B cell (primary cell): ENCODE measurements around the gene SLIRP. TPM values are rescaled to one million over a fixed set of nuclear protein-coding genes. Genes with fewer than 3 reads are reported as not detected.

Source experiments
- ATAC-seq: fragments of 200-7000 bp; cut with Tn5 transposase; one replicate; pipeline ENCODE4 v1.10.0; 2021; ENCODE audit warnings: low read depth, mild to moderate bottlenecking, moderate number of reproducible peaks, moderate library complexity
- CTCF ChIA-PET: fragments of 350-600 bp; sonication (Branson Sonifier 250); formaldehyde crosslinking; loops from one replicate; lab custom pipeline; 2021; ENCODE audit warnings: antibody characterized with exemption, inconsistent platforms; lab: Charles Lee
- POLR2A ChIA-PET: fragments of 350-600 bp; sonication (Branson Sonifier 250); formaldehyde crosslinking; loops from one replicate; lab custom pipeline; 2021; ENCODE audit warnings: antibody characterized with exemption; lab: Charles Lee
- DNase-seq: peaks from one replicate; pipeline ENCODE4 v3.0.0; 2013
- H2AFZ ChIP-seq: 2 replicates; pipeline ENCODE4 v1.6.1; 2012; ENCODE audit warnings: mild to moderate bottlenecking, low read depth, low read length; ENCODE audit not compliant: insufficient read depth, poor library complexity, severe bottlenecking
- H3K27ac ChIP-seq, 2 donors: 1 replicate in 1 of 2; 2 replicates in 1 of 2; pipeline ENCODE4 v1.5.1; 2012 to 2013; ENCODE audit warnings: low read length in 2 of 2, mild to moderate bottlenecking in 2 of 2, moderate library complexity in 1 of 2
- H3K27me3 ChIP-seq, 4 experiments: fragments of 200-600 bp in 1 of 4; sonication (generic) in 1 of 4; replicated peaks in 1 of 4; 1 replicate in 2 of 4; 2 replicates in 2 of 4; pipeline versions ENCODE4 v1.6.1 to v1.7.0; 2013 to 2016; ENCODE audit warnings: low read length in 3 of 4, mild to moderate bottlenecking in 2 of 4, mixed read lengths in 1 of 4, moderate library complexity in 1 of 4; ENCODE audit not compliant: insufficient read depth in 4 of 4, control insufficient read depth in 3 of 4; ENCODE audit errors: control extremely low read depth in 1 of 4
- H3K36me3 ChIP-seq, 2 experiments: replicated peaks in 1 of 2; 1 replicate in 1 of 2; 2 replicates in 1 of 2; pipeline versions ENCODE4 v1.6.1 to v1.7.1; 2013; ENCODE audit warnings: low read length in 1 of 2; ENCODE audit not compliant: insufficient read depth in 2 of 2, control insufficient read depth in 1 of 2; ENCODE audit errors: control extremely low read depth in 1 of 2, extremely low read depth in 1 of 2
- H3K4me1 ChIP-seq, 2 donors: fragments of 200-600 bp in 1 of 2; sonication (generic) in 1 of 2; 1 replicate in 1 of 2; 2 replicates in 1 of 2; pipeline versions ENCODE4 v1.5.1 to v1.6.1; 2013 to 2017; ENCODE audit warnings: low read length in 2 of 2; ENCODE audit not compliant: control insufficient read depth in 2 of 2, insufficient read depth in 2 of 2
- H3K4me2 ChIP-seq: replicated peaks from 2 replicates; pipeline ENCODE3; 2012; ENCODE audit warnings: mild to moderate bottlenecking, low read depth, low read length; ENCODE audit not compliant: poor library complexity, severe bottlenecking
- H3K4me3 ChIP-seq, 5 experiments: fragments of 200-600 bp in 1 of 5; sonication (generic) in 1 of 5; 1 replicate in 3 of 5; 2 replicates in 2 of 5; pipeline versions ENCODE4 v1.5.1 to v1.7.0; 2011 to 2016; ENCODE audit warnings: low read length in 4 of 5, mild to moderate bottlenecking in 4 of 5, low read depth in 2 of 5, control low read depth in 1 of 5, moderate library complexity in 1 of 5; ENCODE audit not compliant: insufficient read depth in 1 of 5; ENCODE audit errors: control extremely low read depth in 1 of 5, extremely low read depth in 1 of 5
- H3K79me2 ChIP-seq: fragments of 200-600 bp; sonication (generic); one replicate; pipeline ENCODE4 v1.6.0; 2016; ENCODE audit warnings: low read length; ENCODE audit not compliant: control insufficient read depth, insufficient read depth
- H3K9ac ChIP-seq: fragments of 200-600 bp; sonication (generic); 2 replicates; pipeline ENCODE4 v1.6.1; 2017; ENCODE audit warnings: mild to moderate bottlenecking, low read length, moderate library complexity
- H3K9me3 ChIP-seq, 3 donors: one replicate each; pipeline versions ENCODE4 v1.6.1 to v1.7.1; 2013; ENCODE audit warnings: low read length in 2 of 3; ENCODE audit not compliant: control insufficient read depth in 2 of 3, insufficient read depth in 1 of 3; ENCODE audit errors: control extremely low read depth in 1 of 3
- H4K20me1 ChIP-seq: 2 replicates; pipeline ENCODE4 v1.6.0; 2012; ENCODE audit warnings: mild to moderate bottlenecking, low read length; ENCODE audit not compliant: insufficient read depth, control insufficient read depth, poor library complexity, severe bottlenecking
- H3K27ac Mint-ChIP-seq: one replicate; pipeline ENCODE4 v1.8.0; 2021; ENCODE audit warnings: mixed read lengths
- H3K27me3 Mint-ChIP-seq: one replicate; pipeline ENCODE4 v1.8.0; 2021; ENCODE audit warnings: mixed read lengths
- H3K4me1 Mint-ChIP-seq: one replicate; pipeline ENCODE4 v1.8.0; 2021; ENCODE audit warnings: mixed read lengths
- H3K4me3 Mint-ChIP-seq: one replicate; pipeline ENCODE4 v1.8.0; 2021; ENCODE audit warnings: mixed read lengths
- H3K9me3 Mint-ChIP-seq: one replicate; pipeline ENCODE4 v1.8.0; 2022; ENCODE audit warnings: mixed read lengths; ENCODE audit not compliant: insufficient read depth
- CTCF ChIP-seq: fragments of 200-600 bp; IDR thresholded peaks from one replicate; pipeline ENCODE4 v1.8.0; 2022; ENCODE audit warnings: antibody characterized with exemption, mild to moderate bottlenecking
- EZH2 ChIP-seq: IDR thresholded peaks from 2 replicates; pipeline ENCODE4 v1.6.1; 2012; ENCODE audit warnings: borderline replicate concordance, low read depth, mild to moderate bottlenecking, moderate library complexity, low read length; ENCODE audit not compliant: insufficient read depth, poor library complexity, severe bottlenecking
- WGBS: methylation state at CpG from one replicate; pipeline ENCODE4 v1.1.5; 2013; ENCODE audit warnings: missing lambda C conversion rate; ENCODE audit not compliant: insufficient coverage; 5-methylcytosine and 5-hydroxymethylcytosine counted together
- intact Hi-C: fragments of 100-400 bp; cut with micrococcal nuclease; formaldehyde crosslinking; loops from one replicate; pipeline ENCODE4 v1.10.0; 2022
- polyA plus RNA-seq: library from polyadenylated mRNA; depleted of rRNA; stranded (reverse); fragments of >200 nt; gene quantifications from 2 replicates; pipeline ENCODE4 v1.2.3, GENCODE V29; 2012
- total RNA-seq, 2 donors: library from RNA; stranded (reverse); fragments of 120-200 nt in 1 of 2; gene quantifications; 1 replicate in 1 of 2; 2 replicates in 1 of 2; pipeline versions ENCODE4 v1.2.3 to v1.2.4, GENCODE V29; 2013 to 2022

Gene SLIRP
- total and polyA plus RNA-seq, 2 donors (not counting 1 experiment from before 2014, with no cell fraction given) = 33.8 to 36.7 TPM

DNA sequence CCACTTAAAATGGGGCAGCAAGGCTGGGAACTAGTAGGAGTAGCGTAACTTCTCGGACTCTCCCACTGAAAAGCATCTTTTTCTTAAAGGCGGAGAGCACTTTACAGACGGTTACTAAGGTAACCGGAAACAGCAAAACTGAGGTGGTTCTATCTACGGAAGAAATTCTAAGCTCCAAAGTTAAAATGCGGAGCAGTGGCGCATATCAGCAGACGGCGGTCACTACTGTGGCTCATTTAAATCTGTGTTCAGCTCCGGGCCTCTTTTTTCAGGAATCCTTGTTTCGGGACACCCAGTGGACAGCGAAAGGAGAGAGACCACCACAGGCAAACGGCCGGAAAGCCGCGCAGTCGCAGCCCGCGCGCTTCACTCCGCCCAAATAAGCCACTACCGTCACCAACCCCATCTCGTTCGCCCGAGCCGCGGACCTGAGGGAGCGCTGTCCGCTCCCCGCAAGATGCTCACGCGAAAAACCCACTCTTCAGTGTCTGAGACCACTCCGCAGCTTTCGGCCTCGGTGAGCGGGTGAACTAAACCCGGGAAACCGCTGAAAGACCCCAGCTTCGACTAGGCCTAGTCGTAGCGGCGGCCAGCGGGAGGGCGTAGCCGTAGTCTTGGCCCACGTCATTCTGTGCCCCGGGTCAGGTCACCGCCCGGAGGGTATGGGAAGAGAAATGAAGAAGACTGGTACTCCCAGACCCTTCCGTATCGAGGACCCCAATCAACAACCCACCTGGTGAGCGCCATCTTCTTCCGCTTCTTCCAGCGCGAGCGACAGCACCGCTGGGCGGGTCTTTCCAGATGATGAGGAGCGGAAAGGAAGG is 52.7 kb downstream of the SLIRP start, which contains the start of gene SNW1:
Gene SNW1, minus strand, starts transcription at position 776 of the 824 bp plus-strand sequence. Its CDS starts 29 bp downstream, at position 747.
- WGBS = under 1% methylated on average over 54 of the region's 60 CpGs
- TF ChIP-seq CTCF = no peak
- no peak for TF ChIP-seq EZH2
- Histone ChIP-seq H2AFZ (peak within 1 kb of the TSS; percentile 88), H3K27ac (peak within 1 kb of the TSS; percentile 97), H3K9me3 (no peaks in the 10 kb centered on the region), H3K9ac (peak within 1 kb of the TSS; percentile 96), H3K27me3 (no peaks in the 10 kb centered on the region), H3K4me2 (peak within 1 kb of the TSS; percentile 86), H3K36me3 (peaks cover 0 to 13% of the 10 kb centered on the region in 2 experiments), H4K20me1 (peaks cover 39% of the 10 kb centered on the region), H3K4me3 (peak within 1 kb of the TSS; percentile 82 to 98 (median 92)), H3K4me1 (peaks cover 23 to 24% of the 10 kb centered on the region in 2 donors), H3K79me2 (peaks cover 53% of the 10 kb centered on the region)
- Mint-ChIP-seq H3K9me3 (no peaks in the 10 kb centered on the region), H3K4me1 (peaks cover 36% of the 10 kb centered on the region), H3K27ac (peak within 1 kb of the TSS; percentile 97), H3K4me3 (peak within 1 kb of the TSS; percentile 97), H3K27me3 (no peaks in the 10 kb centered on the region)
- ATAC-seq = peak; percentile 94
- ChIA-PET CTCF (interaction anchor here (0.6 to 1.6 kb wide), 6 partner anchors 9 to 445 kb away, joined by 3 to 5 read pairs (median 4); partner anchors contain the start of gene ADCK1), POLR2A (interaction anchor here (0.6 to 1.5 kb wide), 3 partner anchors 40 to 440 kb away, joined by 3 to 5 read pairs (median 4); partner anchors contain the start of genes ADCK1, GSTZ1 and POMT2)
- DNase-seq = peak; percentile 95
- intact Hi-C loops = loop anchor here (1.0 to 10.0 kb wide), 7 partner anchors 40 to 662 kb away; partner anchors contain the start of genes ADCK1, ALKBH1, CIPC and GSTZ1
